GM23248 (cell line): ENCODE measurements around the gene UBE2H. TPM values are rescaled to one million over a fixed set of nuclear protein-coding genes. Genes with fewer than 3 reads are reported as not detected.
A peak's percentile ranks its signal among the peaks of the same experiment; 100 is the strongest.
"Not testable (repeated sequence)": the region's sequence is repeated elsewhere in the genome, so short reads cannot be mapped to it uniquely, and the experiment has no call there.

ENCODE experiments used
- DNase-seq: peaks from one replicate; pipeline ENCODE4 v3.0.0-alpha.2; 2015
- H2AFZ ChIP-seq: fragments of 200-600 bp; sonication (generic); 2 replicates; pipeline ENCODE4 v1.6.1; 2016; ENCODE audit warnings: antibody characterized with exemption
- H3F3A ChIP-seq: fragments of 200-600 bp; sonication (generic); 2 replicates; pipeline ENCODE4 v1.6.1; 2016; ENCODE audit warnings: mild to moderate bottlenecking, antibody characterized with exemption, mixed run types; ENCODE audit not compliant: insufficient read depth
- H3K27ac ChIP-seq: fragments of 200-600 bp; sonication (generic); 2 replicates; pipeline ENCODE4 v1.5.1; 2016; ENCODE audit warnings: mild to moderate bottlenecking
- H3K27me3 ChIP-seq: fragments of 200-600 bp; sonication (generic); replicated peaks from 2 replicates; pipeline ENCODE4 v1.6.1; 2016; ENCODE audit warnings: mild to moderate bottlenecking; ENCODE audit not compliant: insufficient read depth
- H3K36me3 ChIP-seq: fragments of 200-600 bp; sonication (generic); 2 replicates; pipeline ENCODE4 v1.6.1; 2016; ENCODE audit warnings: low read depth, mild to moderate bottlenecking
- H3K4me1 ChIP-seq: fragments of 200-600 bp; sonication (generic); 2 replicates; pipeline ENCODE4 v1.6.1; 2016; ENCODE audit warnings: mild to moderate bottlenecking; ENCODE audit not compliant: insufficient read depth
- H3K4me2 ChIP-seq: fragments of 200-600 bp; sonication (generic); one replicate; pipeline ENCODE4 v1.6.1; 2016; ENCODE audit warnings: mild to moderate bottlenecking; ENCODE audit not compliant: unreplicated experiment
- H3K4me3 ChIP-seq: fragments of 200-600 bp; sonication (generic); 2 replicates; pipeline ENCODE4 v1.5.1; 2016; ENCODE audit warnings: mild to moderate bottlenecking
- H3K79me2 ChIP-seq: fragments of 200-600 bp; sonication (generic); 2 replicates; pipeline ENCODE4 v1.6.1; 2016; ENCODE audit warnings: mild to moderate bottlenecking; ENCODE audit not compliant: insufficient read depth
- H3K9ac ChIP-seq: fragments of 200-600 bp; sonication (generic); 2 replicates; pipeline ENCODE4 v1.6.1; 2016; ENCODE audit warnings: mild to moderate bottlenecking
- H3K9me2 ChIP-seq: fragments of 200-600 bp; sonication (generic); 2 replicates; pipeline ENCODE4 v1.6.1; 2016; ENCODE audit warnings: mixed run types, mild to moderate bottlenecking, moderate library complexity; ENCODE audit not compliant: insufficient read depth
- H3K9me3 ChIP-seq: fragments of 200-600 bp; sonication (generic); one replicate; pipeline ENCODE4 v1.6.1; 2017; ENCODE audit warnings: low read depth
- H4K20me1 ChIP-seq: fragments of 200-600 bp; sonication (generic); 2 replicates; pipeline ENCODE4 v1.6.0; 2016; ENCODE audit not compliant: insufficient read depth
- EZH2 ChIP-seq: fragments of 200-600 bp; sonication (generic); IDR thresholded peaks from 2 replicates; pipeline ENCODE4 v1.6.1; 2018; ENCODE audit warnings: antibody characterized with exemption, mild to moderate bottlenecking; ENCODE audit not compliant: insufficient read depth, poor library complexity, severe bottlenecking
- EZH2phosphoT487 ChIP-seq: fragments of 200-600 bp; sonication (generic); IDR thresholded peaks from 2 replicates; pipeline ENCODE4 v1.6.1; 2018; ENCODE audit warnings: antibody characterized with exemption, moderate library complexity, mild to moderate bottlenecking, low read depth; ENCODE audit not compliant: insufficient read depth
- whole genome bisulfite sequencing, 2 experiments: methylation state at CpG; one replicate each; pipeline ENCODE4 v1.1.6; 2015 to 2017; ENCODE audit warnings: low lambda C conversion rate in 2 of 2, low coverage in 1 of 2; ENCODE audit errors: missing lambda C conversion rate in 2 of 2; 5-methylcytosine and 5-hydroxymethylcytosine counted together
- in situ Hi-C: fragments of 300-500 bp; cut with MboI; formaldehyde crosslinking; loops from 2 replicates; pipeline ENCODE4 v1.15.0; 2020
- polyA plus RNA-seq: library from polyadenylated mRNA; unstranded; fragments of >200 nt; fragmentation: Nextera tagmentation; extraction: Ambion mirVana; gene quantifications from 2 replicates; pipeline ENCODE4 v1.2.1, GENCODE V29; 2016
- total RNA-seq: library from RNA; depleted of rRNA; stranded (reverse); fragments of >200 nt; shearing (Covaris generic); gene quantifications from 2 replicates; pipeline ENCODE4 v1.2.3, GENCODE V29; 2014

UBE2H gene
- total and polyA plus RNA-seq, 2 experiments from 2014 or later = 40.7 to 44.4 TPM

- Histone ChIP-seq H3K4me2 (no peak overlapping the region), H3K4me1 (peaks cover 17% of the 10 kb centered on the region), H4K20me1 (peaks cover 13% of the 10 kb centered on the region; the same call in 1 of the 2 replicates), H3K9me2 (no peaks in the 10 kb centered on the region), H3K27me3 (no peaks in the 10 kb centered on the region), H2AFZ (no peak overlapping the region), H3F3A (peaks cover 35% of the 10 kb centered on the region), H3K9ac (no peak overlapping the region), H3K36me3 (no peaks in the 10 kb centered on the region; the same call in 1 of the 2 replicates), H3K79me2 (peaks cover 86% of the 10 kb centered on the region), H3K27ac (no peak overlapping the region), H3K9me3 (no peaks in the 10 kb centered on the region), H3K4me3 (no peak overlapping the region)
- TF ChIP-seq EZH2phosphoT487 (no peak), EZH2 (no peak)
- in situ Hi-C loops = no loop called here
- no peak for DNase-seq
These were observed 54.8 kb downstream of the UBE2H start for GRCh38 chr7:129898007-129898406.

GRCh38 chr7:129896568-129897382, 56.0 kb downstream of the UBE2H start:
- in situ Hi-C loops = no loop called here
- no peak overlapping the region for H3K9ac ChIP-seq
- H3K27ac ChIP-seq = no peak overlapping the region
- H3K4me2 ChIP-seq = peak overlapping the region; percentile 36
- H2AFZ ChIP-seq = no peak overlapping the region
- H3K4me1 ChIP-seq = peaks cover 15% of the 10 kb centered on the region
- no peaks in the 10 kb centered on the region for H3K27me3 ChIP-seq
- no peaks in the 10 kb centered on the region; the same call in 1 of the 2 replicates for H3K36me3 ChIP-seq
- no peaks in the 10 kb centered on the region for H3K9me3 ChIP-seq
- peaks cover 9% of the 10 kb centered on the region; the same call in 1 of the 2 replicates for H4K20me1 ChIP-seq
- peak; percentile 66 for DNase-seq
- 0 out of 2 replicates have a peak, but pooled peaks have one; percentile 73 for TF ChIP-seq EZH2phosphoT487
- no peak for TF ChIP-seq EZH2
- H3F3A ChIP-seq = peaks cover 35% of the 10 kb centered on the region
- H3K9me2 ChIP-seq = no peaks in the 10 kb centered on the region
- H3K4me3 ChIP-seq = no peak overlapping the region
- WGBS, 2 experiments = 46 to 48% methylated on average over 6 of the region's 6 CpGs
- peaks cover 86% of the 10 kb centered on the region for H3K79me2 ChIP-seq

GRCh38 chr7:129894184-129894583, 58.6 kb downstream of the UBE2H start:
- H3K4me3 ChIP-seq, H3K9me2 ChIP-seq, H2AFZ ChIP-seq, DNase-seq, H4K20me1 ChIP-seq, H3K27ac ChIP-seq, H3K4me2 ChIP-seq, H3K9ac ChIP-seq, in situ Hi-C loops, H3K36me3 ChIP-seq, H3K9me3 ChIP-seq, H3K27me3 ChIP-seq: not testable (repeated sequence)
- Histone ChIP-seq H3K79me2 (peaks cover 84% of the 10 kb centered on the region), H3K4me1 (peaks cover 15% of the 10 kb centered on the region), H3F3A (peaks cover 35% of the 10 kb centered on the region)
- WGBS, 2 experiments = 98% methylated on average over 7 of the region's 7 CpGs

GRCh38 chr7:129890090-129890489, 62.7 kb downstream of the UBE2H start:
- Histone ChIP-seq H3F3A (peaks cover 11% of the 10 kb centered on the region; the same call in 1 of the 2 replicates), H3K4me1 (no peaks in the 10 kb centered on the region), H3K9me2 (no peaks in the 10 kb centered on the region), H3K27me3 (no peaks in the 10 kb centered on the region), H3K4me3 (no peak overlapping the region), H3K9ac (no peak overlapping the region), H3K9me3 (no peaks in the 10 kb centered on the region), H4K20me1 (0 out of 2 replicates have a peak, but pooled peaks cover 4% of the 10 kb centered on the region), H3K4me2 (no peak overlapping the region), H3K79me2 (peaks cover 92% of the 10 kb centered on the region), H3K36me3 (no peaks in the 10 kb centered on the region), H2AFZ (no peak overlapping the region), H3K27ac (no peak overlapping the region)
- WGBS, 2 experiments = 93% methylated on average over 9 of the region's 9 CpGs
- no peak for TF ChIP-seq EZH2
- no peak for TF ChIP-seq EZH2phosphoT487
- no peak for DNase-seq
- in situ Hi-C loops = no loop called here
